T-helper 2 cell treated with Interferon-gamma antibody and Interleukin-4, amounts not matched to agents 5 μg/mL and 100 μg/mL, for 36 hours (primary cell): ENCODE data around the gene SPRYD3.

Experiments
- DNase-seq: peaks from one replicate; pipeline ENCODE4 v3.0.0; 2021; ENCODE audit warnings: low spot score
- H3K27ac Mint-ChIP-seq: one replicate; pipeline ENCODE4 v1.8.0; 2021; ENCODE audit warnings: mild to moderate bottlenecking, mixed read lengths
- H3K27me3 Mint-ChIP-seq: one replicate; pipeline ENCODE4 v1.8.0; 2021; ENCODE audit warnings: low read depth, mixed read lengths
- H3K36me3 Mint-ChIP-seq: one replicate; pipeline ENCODE4 v1.8.0; 2021; ENCODE audit warnings: low read depth, mixed read lengths
- H3K4me1 Mint-ChIP-seq: one replicate; pipeline ENCODE4 v1.8.0; 2021; ENCODE audit warnings: low read depth, mixed read lengths
- H3K4me3 Mint-ChIP-seq: one replicate; pipeline ENCODE4 v1.8.0; 2022; ENCODE audit warnings: mild to moderate bottlenecking, moderate library complexity, mixed read lengths
- H3K9me3 Mint-ChIP-seq: one replicate; pipeline ENCODE4 v1.8.0; 2021; ENCODE audit warnings: mixed read lengths

The SPRYD3 gene

GRCh38 chr12:53059434-53060063 is 19.6 kb downstream of the SPRYD3 start:
- H3K4me3 Mint-ChIP-seq, result no peak overlapping the region
- H3K36me3 Mint-ChIP-seq, result peaks cover 2% of the 10 kb centered on the region
- H3K9me3 Mint-ChIP-seq, result no peaks in the 10 kb centered on the region
- no peaks in the 10 kb centered on the region for H3K27me3 Mint-ChIP-seq
- H3K4me1 Mint-ChIP-seq, result peaks cover 2% of the 10 kb centered on the region
- no peak overlapping the region for H3K27ac Mint-ChIP-seq
- DNase-seq, result no peak

- no peaks in the 10 kb centered on the region for H3K36me3 Mint-ChIP-seq
- H3K27me3 Mint-ChIP-seq, result no peaks in the 10 kb centered on the region
- no peaks in the 10 kb centered on the region for H3K9me3 Mint-ChIP-seq
- no peak for DNase-seq
- peaks cover 6% of the 10 kb centered on the region for H3K4me1 Mint-ChIP-seq
- no peak overlapping the region for H3K27ac Mint-ChIP-seq
- H3K4me3 Mint-ChIP-seq, result no peak overlapping the region
These were observed 20.3 kb downstream of the SPRYD3 start for GRCh38 chr12:53058674-53059433.

- no peaks in the 10 kb centered on the region for H3K36me3 Mint-ChIP-seq
- H3K27ac Mint-ChIP-seq, result no peak overlapping the region
- no peak for DNase-seq
- peaks cover 11% of the 10 kb centered on the region for H3K4me1 Mint-ChIP-seq
- H3K9me3 Mint-ChIP-seq, result no peaks in the 10 kb centered on the region
- H3K27me3 Mint-ChIP-seq, result no peaks in the 10 kb centered on the region
- H3K4me3 Mint-ChIP-seq, result no peak overlapping the region
These were observed 21.2 kb downstream of the SPRYD3 start for GRCh38 chr12:53057816-53058500.

- H3K4me3 Mint-ChIP-seq, result no peak overlapping the region
These were observed 22.3 kb downstream of the SPRYD3 start for GRCh38 chr12:53056901-53057300.

GRCh38 chr12:53056296-53056695 is 22.9 kb downstream of the SPRYD3 start:
- H3K36me3 Mint-ChIP-seq, result no peaks in the 10 kb centered on the region
- H3K4me3 Mint-ChIP-seq, result no peak overlapping the region
- H3K27me3 Mint-ChIP-seq, result no peaks in the 10 kb centered on the region
- H3K4me1 Mint-ChIP-seq, result peaks cover 11% of the 10 kb centered on the region
- H3K27ac Mint-ChIP-seq, result no peak overlapping the region
- no peaks in the 10 kb centered on the region for H3K9me3 Mint-ChIP-seq
- no peak for DNase-seq

More at GRCh38 chr12:53056901-53057300, 22.3 kb downstream of the SPRYD3 start:
- no peak for DNase-seq
- H3K27ac Mint-ChIP-seq, result no peak overlapping the region
- H3K27me3 Mint-ChIP-seq, result no peaks in the 10 kb centered on the region
- H3K9me3 Mint-ChIP-seq, result no peaks in the 10 kb centered on the region
- no peaks in the 10 kb centered on the region for H3K36me3 Mint-ChIP-seq
- H3K4me1 Mint-ChIP-seq, result peaks cover 11% of the 10 kb centered on the region

- H3K27me3 Mint-ChIP-seq, result no peaks in the 10 kb centered on the region
- H3K4me1 Mint-ChIP-seq, result peaks cover 11% of the 10 kb centered on the region
- no peaks in the 10 kb centered on the region for H3K9me3 Mint-ChIP-seq
- no peaks in the 10 kb centered on the region for H3K36me3 Mint-ChIP-seq
- H3K4me3 Mint-ChIP-seq, result peak overlapping the region; percentile 24
- H3K27ac Mint-ChIP-seq, result no peak overlapping the region
- no peak for DNase-seq
These were observed 23.5 kb downstream of the SPRYD3 start for GRCh38 chr12:53055471-53056266.

- DNase-seq, result peak; percentile 87
- Mint-ChIP-seq H3K4me3 (peak overlapping the region; percentile 92), H3K27ac (peak overlapping the region; percentile 92), H3K4me1 (peaks cover 11% of the 10 kb centered on the region), H3K36me3 (no peaks in the 10 kb centered on the region), H3K27me3 (no peaks in the 10 kb centered on the region), H3K9me3 (no peaks in the 10 kb centered on the region)
These were observed 24.9 kb downstream of the SPRYD3 start for GRCh38 chr12:53054112-53054878.

- Mint-ChIP-seq H3K36me3 (no peaks in the 10 kb centered on the region), H3K4me1 (peaks cover 14% of the 10 kb centered on the region), H3K27ac (peak overlapping the region; percentile 92), H3K4me3 (peak overlapping the region; percentile 92), H3K9me3 (no peaks in the 10 kb centered on the region), H3K27me3 (no peaks in the 10 kb centered on the region)
- peak; percentile 27 for DNase-seq
These were observed 25.7 kb downstream of the SPRYD3 start for GRCh38 chr12:53053218-53054111.

GRCh38 chr12:53052419-53053217 is 26.6 kb downstream of the SPRYD3 start:
- H3K27me3 Mint-ChIP-seq, result no peaks in the 10 kb centered on the region
- H3K4me3 Mint-ChIP-seq, result no peak overlapping the region
- DNase-seq, result no peak
- no peaks in the 10 kb centered on the region for H3K9me3 Mint-ChIP-seq
- H3K36me3 Mint-ChIP-seq, result no peaks in the 10 kb centered on the region
- no peak overlapping the region for H3K27ac Mint-ChIP-seq
- H3K4me1 Mint-ChIP-seq, result peaks cover 14% of the 10 kb centered on the region

GRCh38 chr12:53051881-53052412 is 27.2 kb downstream of the SPRYD3 start:
- Mint-ChIP-seq H3K27me3 (no peaks in the 10 kb centered on the region), H3K27ac (no peak overlapping the region), H3K4me3 (no peak overlapping the region), H3K9me3 (no peaks in the 10 kb centered on the region), H3K4me1 (peaks cover 14% of the 10 kb centered on the region), H3K36me3 (no peaks in the 10 kb centered on the region)
- DNase-seq, result no peak

GRCh38 chr12:53051058-53051880 is 27.9 kb downstream of the SPRYD3 start:
- no peaks in the 10 kb centered on the region for H3K9me3 Mint-ChIP-seq
- H3K36me3 Mint-ChIP-seq, result no peaks in the 10 kb centered on the region
- peaks cover 18% of the 10 kb centered on the region for H3K4me1 Mint-ChIP-seq
- H3K27ac Mint-ChIP-seq, result no peak overlapping the region
- no peaks in the 10 kb centered on the region for H3K27me3 Mint-ChIP-seq
- H3K4me3 Mint-ChIP-seq, result no peak overlapping the region
- DNase-seq, result no peak
